Dermis blood vessel endothelial cell (primary cell): ENCODE data around the gene AKAP10. TPM values are rescaled to one million over a fixed set of nuclear protein-coding genes. Genes with fewer than 3 reads are reported as not detected.
"Not testable (repeated sequence)": the region's sequence is repeated elsewhere in the genome, so short reads cannot be mapped to it uniquely, and the experiment has no call there.

Source experiments
- DNase-seq: peaks from one replicate; pipeline ENCODE4 v3.0.0; 2010
- total RNA-seq: library from RNA; depleted of rRNA; stranded (reverse); fragments of >200 nt; gene quantifications from 2 replicates; pipeline ENCODE4 v1.2.3, GENCODE V29; 2014

The AKAP10 gene
- total RNA-seq, 1 donor from 2014 or later = 23.8 TPM

- no peak for DNase-seq
Observed at GRCh38 chr17:19911033-19911432, 66.6 kb downstream of the AKAP10 start.

DNA sequence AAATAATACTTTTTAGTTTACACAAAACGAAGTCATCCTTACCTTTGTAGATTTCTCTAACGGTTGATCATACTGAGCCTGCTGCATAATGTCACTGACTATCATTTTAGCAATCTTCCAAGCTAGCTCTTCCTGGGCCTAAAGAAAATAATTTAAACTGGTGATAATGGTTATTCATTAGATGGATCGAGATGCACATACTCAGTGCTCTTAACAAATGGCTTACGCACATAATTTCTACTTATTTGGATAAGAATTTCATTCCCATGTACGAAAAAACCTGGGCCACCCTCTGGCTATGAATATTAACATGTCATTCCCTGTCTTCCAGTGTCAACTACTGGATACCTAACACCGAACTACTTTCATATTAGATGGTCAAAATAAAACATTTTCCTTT lies 68.5 kb downstream of the AKAP10 start:
- no peak for DNase-seq

GRCh38 chr17:19905502-19905901 lies 72.1 kb downstream of the AKAP10 start:
- peak; percentile 40 for DNase-seq

- DNase-seq = no peak
Observed at GRCh38 chr17:19904924-19905323, 72.7 kb downstream of the AKAP10 start.

DNA sequence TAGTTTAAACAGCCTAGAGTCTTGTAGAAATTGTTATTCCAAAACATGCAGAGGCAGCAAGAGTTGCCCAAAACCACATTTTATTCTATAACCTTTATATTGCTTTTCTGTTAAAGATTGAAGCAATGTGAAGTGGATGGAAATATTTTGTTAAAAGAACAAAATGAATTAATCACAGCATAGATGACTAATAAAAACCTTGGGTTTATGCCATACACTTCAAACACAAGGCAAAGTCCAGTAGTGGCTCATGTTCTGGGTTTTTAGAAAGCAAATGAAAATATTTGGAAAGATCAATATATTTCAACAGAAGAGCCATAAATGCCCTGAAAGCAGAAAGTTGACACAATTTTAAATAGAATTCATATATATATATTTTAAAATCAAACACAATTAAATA lies 73.2 kb downstream of the AKAP10 start:
- DNase-seq = no peak

GRCh38 chr17:19900809-19901208 lies 76.8 kb downstream of the AKAP10 start:
- DNase-seq = no peak

- DNase-seq = no peak
Observed at GRCh38 chr17:19897903-19898302, 79.7 kb downstream of the AKAP10 start.

DNA sequence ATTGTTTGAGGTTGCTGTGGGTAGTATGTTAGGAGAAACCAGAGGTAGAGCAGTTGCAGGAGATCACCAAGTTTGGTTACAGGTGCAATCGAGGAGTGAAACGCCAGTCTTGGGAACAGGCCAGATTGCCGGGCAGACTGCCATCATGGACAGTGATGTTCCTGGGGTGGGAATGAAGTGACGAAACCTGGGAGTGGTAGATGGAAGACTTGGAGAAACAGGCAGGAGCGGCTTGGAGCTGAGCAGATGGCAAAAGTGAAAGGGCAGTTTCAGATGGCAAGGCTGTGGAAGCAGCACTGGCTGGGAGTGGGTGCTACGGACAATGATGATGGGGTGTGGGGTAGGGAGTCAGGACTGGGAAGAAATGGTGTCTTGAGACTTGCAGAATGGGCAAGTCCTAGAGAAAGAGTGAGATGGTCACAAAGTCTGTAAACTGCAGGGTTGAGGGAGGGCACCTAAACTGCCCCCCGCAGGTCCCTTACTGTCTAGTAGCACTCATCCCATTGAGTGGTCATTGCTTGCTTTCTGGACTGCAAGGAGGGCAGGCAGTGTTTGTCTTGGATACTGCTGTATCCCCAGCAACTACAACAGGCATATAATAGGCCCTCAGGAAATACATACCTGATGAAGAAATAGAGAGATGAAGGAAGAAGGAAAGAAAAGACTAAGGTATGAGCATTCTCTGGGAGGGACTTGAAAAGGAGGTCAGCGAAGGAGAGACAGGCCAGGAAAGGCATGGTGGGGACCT lies 80.4 kb downstream of the AKAP10 start:
- no peak for DNase-seq

DNA sequence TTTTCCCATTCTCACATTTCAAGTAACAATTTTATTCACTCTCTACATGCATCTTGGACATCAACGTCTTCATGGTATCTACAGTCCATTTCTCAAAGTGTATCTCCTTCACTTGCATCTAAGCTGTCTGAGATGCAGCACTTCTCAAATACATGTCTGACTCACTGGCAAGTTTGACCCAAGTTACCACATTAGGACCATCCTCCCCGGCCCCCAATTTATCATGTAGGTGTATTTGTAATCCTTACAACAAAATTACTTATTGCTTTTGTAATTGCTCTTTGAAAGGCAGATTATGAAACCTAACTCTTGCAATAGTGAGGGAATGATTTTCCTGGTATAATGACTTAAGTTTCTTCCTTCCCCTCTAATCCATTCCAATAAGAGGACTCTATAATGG lies 80.9 kb downstream of the AKAP10 start:
- no peak for DNase-seq

DNA sequence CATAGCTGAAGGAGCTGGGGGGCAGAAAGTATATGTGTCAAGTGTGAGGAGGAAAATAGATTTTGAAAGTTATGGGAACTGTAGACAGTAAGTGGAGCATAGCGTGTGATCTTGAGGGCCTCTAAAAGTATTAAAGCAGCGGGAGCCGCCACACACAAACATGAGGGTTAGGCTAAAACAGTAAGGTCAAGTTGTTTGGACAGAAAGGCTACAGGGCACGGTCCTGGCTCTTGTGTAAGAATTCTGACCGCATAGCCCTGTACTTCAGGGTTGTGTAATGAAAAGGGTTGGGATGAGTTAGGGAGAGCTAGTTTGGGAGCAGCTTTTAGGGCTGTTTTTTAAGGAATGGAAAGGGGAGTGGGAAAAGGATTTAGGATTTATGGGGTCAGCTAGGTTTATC lies 87.1 kb downstream of the AKAP10 start:
- DNase-seq = not testable (repeated sequence)

DNA sequence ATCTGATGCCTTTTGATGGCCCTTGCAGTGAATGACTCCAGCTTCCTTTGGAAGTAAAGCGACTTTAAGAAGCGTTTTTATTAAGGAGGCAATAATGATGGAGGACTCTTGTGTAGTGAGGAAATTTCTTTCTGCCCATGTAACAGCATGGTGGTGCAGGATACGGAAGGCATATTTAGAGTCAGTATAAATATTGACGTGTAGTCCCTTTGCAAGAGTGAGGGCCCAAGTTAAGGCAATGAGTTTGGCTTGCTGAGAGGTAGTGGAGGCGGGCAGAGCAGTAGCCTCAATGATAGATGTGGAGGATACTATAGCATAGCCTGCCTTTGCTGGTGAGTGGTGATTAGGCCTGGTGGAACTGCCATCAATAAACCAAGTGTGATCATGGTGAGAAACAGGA lies 87.6 kb downstream of the AKAP10 start:
- not testable (repeated sequence) for DNase-seq

DNA sequence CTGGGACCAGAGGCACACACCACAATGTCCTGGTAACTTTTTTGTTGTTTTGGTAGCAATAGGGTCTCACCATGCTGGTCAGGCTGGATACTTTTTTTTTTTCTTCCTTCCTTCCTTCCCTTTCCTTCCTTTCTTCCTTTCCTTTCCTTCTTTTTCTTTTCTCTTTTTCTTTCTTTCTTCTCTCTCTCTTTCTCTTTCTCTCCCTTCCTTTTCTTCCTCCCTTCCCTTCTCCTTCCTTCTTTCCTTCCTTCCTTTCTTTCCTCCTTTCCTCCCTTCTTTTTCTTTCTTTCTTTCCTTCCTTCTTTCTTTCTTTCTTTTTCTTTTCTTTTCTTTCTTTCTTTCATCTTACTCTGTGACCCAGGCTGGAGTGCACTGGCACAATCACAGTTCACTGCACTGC lies 91.5 kb downstream of the AKAP10 start:
- no peak for DNase-seq

GRCh38 chr17:19883537-19884215 lies 94.0 kb downstream of the AKAP10 start:
- no peak for DNase-seq

- no peak for DNase-seq
Observed at GRCh38 chr17:19880393-19880792, 97.2 kb downstream of the AKAP10 start.

DNA sequence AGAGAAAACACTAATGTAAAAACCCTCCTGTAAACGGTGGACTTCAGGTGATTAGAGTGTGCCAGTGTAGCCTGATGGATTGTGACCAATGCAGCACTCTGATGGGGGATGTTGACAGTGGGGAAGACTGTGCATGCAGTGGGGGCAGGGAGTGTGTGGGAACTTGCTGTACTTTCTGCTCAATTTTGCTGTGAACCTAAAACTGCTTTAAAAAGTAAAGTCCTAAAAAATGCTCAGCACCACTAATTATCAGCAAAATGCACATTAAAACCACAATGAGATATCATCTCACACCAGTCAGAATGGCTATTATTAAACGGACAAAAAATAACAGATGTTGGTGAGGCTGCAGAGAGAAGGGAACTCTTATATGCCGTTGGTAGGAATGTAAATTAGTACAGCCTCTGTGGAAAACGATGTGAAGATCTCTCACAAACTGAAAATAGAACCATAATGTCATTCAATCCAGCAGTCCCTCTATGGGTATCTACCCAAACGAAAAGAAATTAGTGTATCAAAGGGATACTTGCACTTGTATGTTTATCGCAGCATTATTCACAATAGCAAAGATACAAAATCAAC lies 100.2 kb downstream of the AKAP10 start:
- DNase-seq = no peak

GRCh38 chr17:19876529-19877161 lies 101.0 kb downstream of the AKAP10 start:
- DNase-seq = no peak

- no peak for DNase-seq
Observed at GRCh38 chr17:19874256-19874655, 103.4 kb downstream of the AKAP10 start.

GRCh38 chr17:19873346-19873745 lies 104.3 kb downstream of the AKAP10 start:
- DNase-seq = no peak

- DNase-seq = no peak
Observed at GRCh38 chr17:19868079-19868395, 109.6 kb downstream of the AKAP10 start.

- DNase-seq = peak; percentile 83
Observed at GRCh38 chr17:19867329-19868078, 110.1 kb downstream of the AKAP10 start, which contains the start of gene ULK2. ULK2 (minus strand) TSS chr17:19867936; CDS start chr17:19867417, 519 bp downstream.

DNA sequence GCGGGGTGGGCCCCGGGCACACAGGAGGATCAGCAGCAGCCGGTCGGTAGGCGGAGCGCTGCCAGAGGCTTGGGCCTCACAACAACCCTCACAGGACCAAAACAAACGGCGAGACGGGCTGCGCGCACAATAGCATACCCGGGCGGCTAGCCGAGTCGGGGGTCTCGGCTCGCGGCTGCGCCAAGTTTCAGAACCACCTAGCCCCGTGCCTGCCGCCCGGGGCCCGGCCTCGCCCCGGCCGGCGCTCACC lies 110.6 kb downstream of the AKAP10 start:
- DNase-seq = peak; percentile 70

DNA sequence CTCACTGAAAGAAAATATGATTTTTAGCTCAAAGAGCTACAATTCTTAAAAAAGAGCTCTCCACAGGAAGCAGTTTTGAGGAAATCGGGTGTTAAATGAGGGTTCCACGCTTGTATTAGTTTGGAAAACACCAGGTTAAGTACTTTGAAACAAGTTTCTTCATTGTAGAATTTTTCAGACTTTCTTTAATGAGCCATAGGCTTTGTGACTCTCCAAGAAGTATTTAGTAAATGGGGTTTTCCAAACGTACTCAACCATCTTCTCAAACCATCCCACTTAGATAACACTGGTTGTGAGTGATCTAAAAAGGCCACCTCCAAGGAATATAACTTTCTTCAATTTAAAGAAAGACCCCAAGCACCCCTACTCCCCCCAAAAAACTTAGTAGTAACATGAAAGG lies 112.6 kb downstream of the AKAP10 start:
- no peak for DNase-seq

GRCh38 chr17:19860647-19861177 lies 116.9 kb downstream of the AKAP10 start:
- not testable (repeated sequence) for DNase-seq
